SK-N-SH (cell line): ENCODE data around the gene ARHGAP25.

ENCODE experiments used
- CTCF ChIP-seq: fragments of 200-600 bp; sonication (generic); IDR thresholded peaks from 2 replicates; pipeline ENCODE4 v1.6.1; 2017; ENCODE audit warnings: antibody characterized with exemption, mild to moderate bottlenecking, moderate library complexity
- EZH2phosphoT487 ChIP-seq: fragments of 200-600 bp; sonication (generic); IDR thresholded peaks from 2 replicates; pipeline ENCODE4 v1.6.1; 2017; ENCODE audit warnings: low read depth, mixed run types, mild to moderate bottlenecking, antibody characterized with exemption, moderate library complexity, borderline replicate concordance
- PBX3 ChIP-seq: IDR thresholded peaks from 2 replicates; pipeline ENCODE4; 2012

GRCh38 chr2:68734688-68735525, at the start of gene ARHGAP25:
- TF ChIP-seq PBX3 (no peak), EZH2phosphoT487 (no peak), CTCF (no peak)
